Urinary bladder (tissue), 4 donors: ENCODE data around the gene ROBO1. TPM values are rescaled to one million over a fixed set of nuclear protein-coding genes. Genes with fewer than 3 reads are reported as not detected.

Source experiments
- DNase-seq: peaks from one replicate; pipeline ENCODE4 v3.0.0-alpha.2; 2015; ENCODE audit errors: extremely low spot score
- H3K27ac ChIP-seq: one replicate; pipeline ENCODE4 v1.5.1; 2013; ENCODE audit warnings: low read depth, mild to moderate bottlenecking, moderate library complexity
- H3K36me3 ChIP-seq: one replicate; pipeline ENCODE4 v1.6.1; 2013; ENCODE audit warnings: mild to moderate bottlenecking, moderate library complexity; ENCODE audit not compliant: insufficient read depth
- H3K4me1 ChIP-seq: one replicate; pipeline ENCODE4 v1.6.1; 2013; ENCODE audit warnings: mild to moderate bottlenecking, moderate library complexity; ENCODE audit not compliant: insufficient read depth
- H3K4me3 ChIP-seq: one replicate; pipeline ENCODE4 v1.5.1; 2013; ENCODE audit warnings: low read depth, low read length
- WGBS: extraction: QIAGEN DNeasy Blood & Tissue Kit; methylation state at CpG from one replicate; pipeline ENCODE4 v1.1.7; 2013; 5-methylcytosine and 5-hydroxymethylcytosine counted together
- polyA plus RNA-seq: library from polyadenylated mRNA; stranded (reverse); fragments of 200-250 nt; gene quantifications from one replicate; pipeline ENCODE4 v1.2.3, GENCODE V29; 2013
- total RNA-seq: library from RNA; depleted of rRNA; stranded (reverse); fragments of >200 nt; gene quantifications from one replicate; pipeline ENCODE4 v1.2.3, GENCODE V29; 2014
- donor health status: healthy with polysubstance abuse.
- donor health status: healthy.

The ROBO1 gene
- total and polyA plus RNA-seq, 2 donors: 14.0 to 67.0 TPM

DNA sequence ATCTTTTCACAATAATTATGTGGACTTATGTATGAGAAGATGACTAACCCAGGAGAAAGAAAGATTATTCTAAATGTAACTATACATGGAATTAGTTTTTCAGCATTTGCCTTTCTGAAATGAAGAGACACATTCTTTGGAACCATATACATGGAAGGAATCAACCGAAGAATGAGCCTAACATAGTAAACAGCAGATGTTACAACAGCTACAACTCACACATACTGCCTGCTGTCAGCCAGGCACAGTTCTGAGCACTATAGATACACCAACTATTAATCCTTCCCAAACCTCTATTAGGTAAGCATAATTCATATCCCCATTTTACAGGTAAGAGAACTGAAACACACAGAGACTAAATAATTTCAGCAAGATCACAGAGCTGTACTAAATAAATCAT, 840.0 kb downstream of the ROBO1 start:
- no peak for DNase-seq
- no peaks in the 10 kb centered on the region for H3K4me1 ChIP-seq
- no peaks in the 10 kb centered on the region for H3K36me3 ChIP-seq
- H3K27ac ChIP-seq: no peak overlapping the region
- H3K4me3 ChIP-seq: no peak overlapping the region
- WGBS: 94% methylated on average over 1 of the region's 1 CpG

DNA sequence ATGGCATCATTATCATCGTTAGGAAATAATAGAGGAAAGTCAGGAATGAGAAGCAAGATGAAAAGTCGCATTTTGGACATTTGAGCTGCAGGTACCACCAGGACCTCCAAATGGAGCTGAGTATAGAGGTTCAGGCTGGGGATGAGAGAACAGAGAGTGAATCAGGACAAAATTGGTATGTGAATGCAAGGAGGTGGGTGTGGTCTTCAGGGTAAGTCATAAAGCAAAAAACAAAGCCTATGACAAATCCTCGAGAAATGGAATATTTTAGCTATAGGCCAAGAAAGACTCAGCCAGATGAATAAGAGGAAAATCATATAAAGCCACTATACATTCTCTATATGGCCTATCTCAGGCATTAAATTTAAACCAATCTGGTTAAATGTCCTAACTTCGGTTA, 841.3 kb downstream of the ROBO1 start:
- H3K36me3 ChIP-seq: no peaks in the 10 kb centered on the region
- H3K4me1 ChIP-seq: no peaks in the 10 kb centered on the region
- no peak overlapping the region for H3K27ac ChIP-seq
- DNase-seq: no peak
- no peak overlapping the region for H3K4me3 ChIP-seq
- 97% methylated on average over 4 of the region's 4 CpGs for WGBS

DNA sequence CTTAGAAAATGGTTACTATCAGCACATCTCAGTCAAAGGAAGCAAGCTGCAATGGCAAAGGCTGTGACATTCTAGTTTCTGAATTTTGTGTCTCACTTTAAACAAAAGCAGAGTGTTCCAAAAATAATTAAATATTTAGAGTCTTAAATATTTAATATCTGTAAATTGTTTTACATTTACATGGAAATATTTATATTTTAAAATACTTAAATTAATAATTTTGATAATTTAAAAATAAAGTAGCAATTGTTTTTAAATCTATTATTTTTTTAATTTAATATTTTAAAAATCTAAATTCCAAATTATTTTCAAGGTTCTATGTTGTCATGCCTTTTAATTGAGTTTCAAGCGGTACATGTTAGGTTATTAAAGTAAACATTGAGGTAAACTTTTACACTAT, 843.1 kb downstream of the ROBO1 start:
- DNase-seq: no peak
- H3K4me1 ChIP-seq: no peaks in the 10 kb centered on the region
- H3K27ac ChIP-seq: no peak overlapping the region
- no peak overlapping the region for H3K4me3 ChIP-seq
- H3K36me3 ChIP-seq: no peaks in the 10 kb centered on the region
- 95% methylated on average over 1 of the region's 1 CpG for WGBS

DNA sequence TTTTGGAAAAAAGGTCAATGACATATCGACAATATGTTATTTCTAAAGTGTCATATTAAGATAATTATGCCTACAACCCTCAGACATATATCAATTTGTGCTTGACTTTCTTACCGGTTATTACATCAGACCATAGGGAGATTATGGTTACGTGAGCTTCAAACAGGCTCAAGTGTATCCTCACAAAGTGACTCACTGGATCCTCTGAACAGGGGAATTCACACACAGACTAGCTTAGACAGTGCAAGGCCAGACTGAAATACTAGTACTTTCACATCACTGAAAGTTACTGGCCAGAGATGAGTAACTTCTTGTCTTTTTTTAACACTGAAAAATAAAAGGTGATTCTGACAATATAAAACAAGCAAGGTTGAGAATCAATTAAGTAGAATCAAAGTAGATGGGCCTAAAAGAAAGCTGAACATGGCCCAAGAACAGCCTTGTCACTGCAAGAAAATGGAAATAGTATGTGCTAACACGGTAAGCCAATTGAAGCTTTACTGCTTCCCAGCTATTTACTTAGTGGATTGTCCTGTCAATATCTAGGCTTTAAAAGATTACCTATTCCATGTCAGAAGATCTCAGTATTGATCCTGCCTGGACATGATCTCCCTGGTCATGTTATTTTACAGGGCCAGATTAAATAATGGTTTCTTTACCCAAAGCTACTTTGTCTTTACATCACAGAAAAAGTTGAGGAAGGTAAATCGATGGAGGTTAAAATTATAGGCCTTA, 848.6 kb downstream of the ROBO1 start:
- WGBS: 90% methylated on average over 5 of the region's 5 CpGs
- Histone ChIP-seq H3K36me3 (no peaks in the 10 kb centered on the region), H3K27ac (no peak overlapping the region), H3K4me1 (no peaks in the 10 kb centered on the region), H3K4me3 (no peak overlapping the region)
- DNase-seq: no peak

DNA sequence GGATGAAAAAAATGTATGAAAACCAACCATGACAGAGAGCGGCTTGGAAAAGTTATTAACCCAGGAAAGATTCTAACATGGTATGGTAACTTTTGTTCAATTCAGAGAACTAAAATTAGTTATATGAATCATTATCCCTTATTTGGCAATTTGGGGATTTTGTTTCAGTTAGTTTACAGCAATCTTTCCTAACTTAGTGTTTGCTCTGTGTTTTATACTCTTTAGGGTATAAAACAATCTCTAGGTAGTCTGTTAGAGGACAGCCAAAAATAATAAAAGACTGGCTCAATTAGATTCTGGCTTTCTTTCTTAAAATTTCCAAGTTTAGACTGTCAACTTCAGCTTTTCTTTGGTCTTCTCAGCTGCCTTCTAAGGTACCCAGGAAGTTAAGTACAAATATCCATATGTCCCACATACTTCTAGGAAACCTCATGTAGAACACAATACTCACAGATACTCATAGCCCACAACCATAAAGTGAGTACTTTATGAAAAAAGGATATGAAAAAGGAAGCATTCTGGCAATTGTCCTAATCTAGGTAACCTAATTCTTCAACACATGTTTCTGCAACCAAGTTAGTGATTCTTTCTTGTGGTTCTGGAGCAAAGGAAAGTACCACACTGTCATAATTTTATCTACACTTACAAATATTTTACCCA, 849.3 kb downstream of the ROBO1 start:
- no peak overlapping the region for H3K4me3 ChIP-seq
- H3K36me3 ChIP-seq: no peaks in the 10 kb centered on the region
- H3K27ac ChIP-seq: no peak overlapping the region
- no peaks in the 10 kb centered on the region for H3K4me1 ChIP-seq
- WGBS: 97% methylated on average over 1 of the region's 1 CpG
- no peak for DNase-seq

DNA sequence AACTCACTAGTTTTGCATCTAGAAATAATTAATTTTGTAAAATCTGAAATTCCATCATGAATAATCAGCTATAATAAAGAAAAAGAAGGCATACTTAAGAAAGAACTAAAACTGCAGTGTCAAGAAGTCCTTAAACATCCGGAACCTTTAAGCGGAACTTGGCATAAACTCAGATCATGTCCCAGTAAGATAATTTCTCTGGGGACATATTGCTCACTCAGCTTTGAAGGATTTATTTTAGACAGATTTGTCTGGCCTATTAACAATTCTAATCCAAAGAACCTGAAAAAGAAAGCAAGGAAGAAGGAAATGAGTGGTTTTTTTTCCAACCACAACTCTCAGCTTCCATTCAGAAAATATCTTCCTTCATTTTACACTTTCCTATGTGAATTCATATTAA, 850.3 kb downstream of the ROBO1 start:
- H3K36me3 ChIP-seq: no peaks in the 10 kb centered on the region
- 81% methylated on average over 2 of the region's 2 CpGs for WGBS
- no peak for DNase-seq
- H3K27ac ChIP-seq: no peak overlapping the region
- H3K4me3 ChIP-seq: no peak overlapping the region
- H3K4me1 ChIP-seq: no peaks in the 10 kb centered on the region

DNA sequence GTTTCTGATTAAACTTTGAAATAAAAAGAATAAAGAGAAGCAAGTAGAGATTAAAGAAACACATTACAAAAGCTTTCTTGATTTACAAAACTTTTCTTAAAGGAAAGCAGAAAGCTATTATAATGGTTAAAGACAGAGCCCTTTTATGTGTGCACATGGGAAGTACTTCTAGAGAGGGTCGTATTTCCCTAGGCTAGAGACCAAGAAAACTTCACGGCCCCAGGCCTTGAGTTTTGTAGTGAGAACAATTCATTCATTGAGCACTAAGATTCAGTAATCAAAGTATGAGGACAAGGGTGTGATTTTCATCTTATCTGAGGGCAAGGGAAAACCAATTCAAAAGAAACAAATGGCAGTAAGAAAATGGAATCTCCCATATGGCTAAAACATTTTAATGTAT, 854.1 kb downstream of the ROBO1 start:
- no peak for DNase-seq
- 82% methylated on average over 2 of the region's 2 CpGs for WGBS
- Histone ChIP-seq H3K36me3 (no peaks in the 10 kb centered on the region), H3K4me3 (no peak overlapping the region), H3K27ac (no peak overlapping the region), H3K4me1 (no peaks in the 10 kb centered on the region)

DNA sequence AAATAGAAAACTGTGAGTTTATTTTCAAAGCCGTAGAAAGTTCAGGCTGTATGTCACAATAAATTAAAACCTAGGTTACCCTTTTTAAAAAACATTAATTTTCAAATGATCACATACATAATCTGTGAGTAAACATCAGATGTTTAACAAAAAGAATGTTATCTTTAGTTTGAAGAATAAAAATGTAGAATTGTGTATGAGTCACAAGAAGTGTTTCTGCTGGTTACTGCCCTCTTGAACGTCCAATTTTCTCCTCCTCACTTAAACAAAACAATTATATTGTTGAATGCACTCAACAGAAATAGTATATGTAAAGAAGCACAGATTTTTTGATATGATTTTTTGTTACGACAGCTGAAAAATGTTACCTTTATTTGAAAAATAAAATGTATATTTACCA, 855.1 kb downstream of the ROBO1 start:
- Histone ChIP-seq H3K4me1 (no peaks in the 10 kb centered on the region), H3K36me3 (no peaks in the 10 kb centered on the region), H3K4me3 (no peak overlapping the region), H3K27ac (no peak overlapping the region)
- DNase-seq: no peak
- WGBS: 78% methylated on average over 3 of the region's 3 CpGs

DNA sequence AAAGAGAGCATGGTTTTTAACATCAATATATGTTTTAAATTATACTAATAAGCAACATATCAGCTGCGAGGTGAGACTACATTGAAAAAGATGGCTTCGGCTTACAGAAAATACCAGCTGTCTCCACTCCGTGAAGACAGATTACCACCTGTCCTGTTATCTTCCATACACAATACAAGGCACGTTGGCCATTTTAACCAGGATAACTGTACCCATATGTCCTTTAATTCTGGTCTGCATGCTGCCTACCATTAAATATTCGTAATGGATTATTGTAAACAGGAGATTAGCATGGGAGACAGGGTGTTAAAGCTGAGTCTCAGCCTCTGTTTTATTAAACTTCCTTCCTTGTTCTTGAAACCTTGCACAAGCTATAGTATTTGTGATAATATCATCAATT, 855.5 kb downstream of the ROBO1 start:
- Histone ChIP-seq H3K27ac (no peak overlapping the region), H3K4me1 (no peaks in the 10 kb centered on the region), H3K4me3 (no peak overlapping the region), H3K36me3 (no peaks in the 10 kb centered on the region)
- WGBS: 60% methylated on average over 5 of the region's 5 CpGs
- no peak for DNase-seq

DNA sequence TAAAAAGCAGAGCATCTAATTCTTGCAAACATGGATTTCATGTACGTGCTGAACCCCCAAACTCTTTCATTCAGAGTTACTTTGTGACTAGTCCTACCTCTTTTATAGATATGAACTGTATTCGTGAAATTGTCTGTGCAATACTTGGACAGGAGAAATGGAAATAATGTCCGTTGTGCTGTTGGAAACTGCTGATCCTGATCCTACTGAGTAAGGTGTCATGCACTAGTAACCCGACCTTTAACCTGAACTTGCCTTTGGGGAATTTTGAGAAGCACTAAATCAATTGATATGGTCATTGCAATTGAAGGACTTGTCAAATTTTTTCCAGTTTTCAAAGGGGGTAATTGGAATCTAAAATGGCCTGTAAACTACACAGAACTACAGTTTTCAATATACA, 856.4 kb downstream of the ROBO1 start:
- no peaks in the 10 kb centered on the region for H3K36me3 ChIP-seq
- H3K4me1 ChIP-seq: no peaks in the 10 kb centered on the region
- no peak for DNase-seq
- H3K27ac ChIP-seq: no peak overlapping the region
- WGBS: 93% methylated on average over 4 of the region's 4 CpGs
- H3K4me3 ChIP-seq: no peak overlapping the region

DNA sequence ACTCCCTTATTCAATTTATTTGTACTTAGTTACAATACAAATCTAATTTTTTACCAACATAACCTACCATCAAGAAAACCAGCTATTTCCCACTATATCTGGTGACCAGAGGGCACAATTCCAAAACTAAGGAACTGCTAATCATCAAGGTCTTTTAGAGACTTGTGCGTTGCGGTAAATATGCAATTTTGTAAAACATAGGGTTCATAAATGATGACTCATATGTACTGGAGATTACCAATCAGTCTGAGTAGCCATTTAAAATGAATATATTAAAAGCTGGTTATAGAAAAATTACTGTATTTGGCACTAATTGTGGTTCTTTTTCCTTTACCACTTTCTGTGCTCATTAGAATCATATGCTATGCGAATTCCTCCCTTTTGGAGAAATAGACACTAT, 859.6 kb downstream of the ROBO1 start:
- DNase-seq: no peak
- H3K4me3 ChIP-seq: no peak overlapping the region
- H3K4me1 ChIP-seq: no peaks in the 10 kb centered on the region
- 75% methylated on average over 3 of the region's 3 CpGs for WGBS
- no peaks in the 10 kb centered on the region for H3K36me3 ChIP-seq
- no peak overlapping the region for H3K27ac ChIP-seq

DNA sequence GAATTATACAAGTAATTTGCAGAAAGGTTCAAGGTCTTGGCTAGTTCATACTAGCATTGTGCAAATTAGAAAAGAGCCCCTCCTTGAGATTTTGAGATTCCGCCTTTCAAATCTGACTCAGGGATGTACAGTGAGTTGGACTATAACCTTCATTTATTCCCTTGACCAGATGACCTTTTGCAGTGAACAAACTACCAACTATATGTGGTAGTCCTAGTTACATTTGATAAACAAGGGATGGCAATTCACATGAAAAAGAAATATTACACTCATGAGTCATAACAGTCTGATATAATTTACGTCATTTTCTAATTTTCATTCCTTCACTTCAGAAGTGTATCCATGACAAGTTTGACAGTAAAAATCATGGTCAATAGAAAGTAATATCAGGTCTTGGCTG, 860.4 kb downstream of the ROBO1 start:
- WGBS: 91% methylated on average over 2 of the region's 2 CpGs

DNA sequence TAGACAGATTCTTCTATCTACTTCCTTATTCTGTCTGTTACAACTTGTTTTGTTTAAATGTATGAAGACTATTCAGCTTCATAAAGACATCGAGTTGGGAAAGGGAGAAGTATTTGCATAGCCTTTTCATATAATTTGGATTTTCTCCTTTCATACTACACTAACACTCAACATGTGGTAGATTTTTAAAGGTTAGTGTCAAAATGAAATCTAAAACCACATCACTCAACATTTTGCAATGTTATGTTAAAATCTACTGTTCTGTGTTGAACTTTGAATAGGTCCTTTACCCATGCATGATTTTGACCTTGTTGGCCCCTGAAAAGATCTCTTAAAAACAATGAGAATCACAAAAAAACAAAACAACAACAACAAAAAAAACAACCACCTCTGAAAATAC, 860.9 kb downstream of the ROBO1 start:
- Histone ChIP-seq H3K4me3 (no peak overlapping the region), H3K36me3 (no peaks in the 10 kb centered on the region), H3K4me1 (no peaks in the 10 kb centered on the region), H3K27ac (no peak overlapping the region)
- 98% methylated on average over 1 of the region's 1 CpG for WGBS
- DNase-seq: no peak

More for the DNA sequence above, 860.4 kb downstream of the ROBO1 start:
- Histone ChIP-seq H3K27ac (no peak overlapping the region), H3K4me3 (no peak overlapping the region), H3K36me3 (no peaks in the 10 kb centered on the region), H3K4me1 (no peaks in the 10 kb centered on the region)
- no peak for DNase-seq

DNA sequence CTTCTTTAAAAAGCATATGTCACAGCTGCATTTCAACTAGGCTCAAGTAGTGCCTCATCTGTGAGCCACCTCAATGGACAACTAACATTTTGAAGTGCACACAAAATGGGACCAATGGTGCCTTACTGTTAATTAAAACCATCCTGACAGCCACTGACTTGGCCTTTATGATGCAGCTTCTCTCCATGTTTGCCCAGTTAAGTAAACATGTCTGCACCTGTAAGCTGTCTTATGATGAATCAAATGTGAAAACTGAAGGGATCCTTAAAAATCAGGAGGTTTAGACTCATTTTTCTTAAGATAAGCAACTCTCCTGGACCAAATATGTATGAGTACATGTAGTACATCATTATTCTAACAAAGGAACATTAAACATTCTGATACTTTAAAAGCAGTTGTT, 861.6 kb downstream of the ROBO1 start:
- Histone ChIP-seq H3K27ac (no peak overlapping the region), H3K4me3 (no peak overlapping the region)
- DNase-seq: no peak

More for the DNA sequence above, 861.6 kb downstream of the ROBO1 start:
- H3K4me1 ChIP-seq: no peaks in the 10 kb centered on the region
- H3K36me3 ChIP-seq: no peaks in the 10 kb centered on the region
